HL-60 (cell line): Measurements from ENCODE around the gene EYA4.

Experiments used
- DNase-seq, 2 experiments: peaks; one replicate each; pipeline ENCODE4 v3.0.0-alpha.2; 2010 to 2020; ENCODE audit warnings: low read depth in 1 of 2, low spot score in 1 of 2
- H3K27ac ChIP-seq: fragments of 250-450 bp; sonication (Bioruptor Pico); replicated peaks from 2 replicates; pipeline ENCODE4 v1.5.1; 2020; ENCODE audit warnings: mild to moderate bottlenecking, moderate library complexity
- H3K27me3 ChIP-seq: fragments of 250-450 bp; sonication (Bioruptor Pico); 2 replicates; pipeline ENCODE4 v1.5.1; 2021; ENCODE audit warnings: mild to moderate bottlenecking, moderate library complexity; ENCODE audit not compliant: insufficient read depth, poor library complexity, severe bottlenecking
- H3K4me3 ChIP-seq: replicated peaks from 2 replicates; pipeline ENCODE4 v1.5.1; 2011; ENCODE audit warnings: mild to moderate bottlenecking, control low read depth, low read length; ENCODE audit not compliant: insufficient read depth
- GABPA ChIP-seq: IDR thresholded peaks from 2 replicates; pipeline ENCODE4 v1.6.1; 2012; ENCODE audit warnings: low read depth
- POLR2AphosphoS5 ChIP-seq: IDR thresholded peaks from 2 replicates; pipeline ENCODE4 v1.6.1; 2012; ENCODE audit warnings: low read depth
- SPI1 ChIP-seq: IDR thresholded peaks from 2 replicates; pipeline ENCODE4 v1.6.1; 2012; ENCODE audit warnings: low read depth, mild to moderate bottlenecking, borderline replicate concordance
- TF ChIP-seq, protein P1 (sequence below): IDR thresholded peaks from one replicate; pipeline ENCODE4 v1.5.1; 2011; ENCODE audit warnings: low read length, control low read depth, inconsistent platforms; ENCODE audit not compliant: insufficient read depth
- TF ChIP-seq, protein P2 (sequence below): IDR thresholded peaks from 2 replicates; pipeline ENCODE4 v1.6.1; 2012; ENCODE audit warnings: low read depth; ENCODE audit not compliant: insufficient replicate concordance

EYA4 gene

DNA sequence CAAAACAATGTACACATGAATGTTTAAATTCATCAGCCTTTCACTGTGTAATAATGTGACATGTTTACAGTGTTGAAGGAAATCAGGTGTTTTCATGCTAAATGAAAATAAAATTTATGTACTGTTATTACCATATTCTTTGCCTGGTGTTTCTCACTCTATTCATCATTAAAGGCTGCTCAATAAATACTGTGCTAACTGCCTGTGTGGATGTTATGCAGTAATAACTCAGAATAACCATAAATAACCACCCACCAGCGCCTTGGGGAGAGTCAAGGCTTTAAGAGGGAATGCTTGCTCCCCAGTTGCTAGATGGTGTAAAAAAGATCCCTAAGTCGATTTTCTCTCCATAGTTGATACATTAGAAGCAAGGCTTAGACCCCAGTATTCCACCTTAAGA lies 299.9 kb downstream of the EYA4 start:
- no peak overlapping the region for H3K4me3 ChIP-seq
- no peak overlapping the region for H3K27ac ChIP-seq
- H3K27me3 ChIP-seq, result no peaks in the 10 kb centered on the region
- TF ChIP-seq, protein P1, sequence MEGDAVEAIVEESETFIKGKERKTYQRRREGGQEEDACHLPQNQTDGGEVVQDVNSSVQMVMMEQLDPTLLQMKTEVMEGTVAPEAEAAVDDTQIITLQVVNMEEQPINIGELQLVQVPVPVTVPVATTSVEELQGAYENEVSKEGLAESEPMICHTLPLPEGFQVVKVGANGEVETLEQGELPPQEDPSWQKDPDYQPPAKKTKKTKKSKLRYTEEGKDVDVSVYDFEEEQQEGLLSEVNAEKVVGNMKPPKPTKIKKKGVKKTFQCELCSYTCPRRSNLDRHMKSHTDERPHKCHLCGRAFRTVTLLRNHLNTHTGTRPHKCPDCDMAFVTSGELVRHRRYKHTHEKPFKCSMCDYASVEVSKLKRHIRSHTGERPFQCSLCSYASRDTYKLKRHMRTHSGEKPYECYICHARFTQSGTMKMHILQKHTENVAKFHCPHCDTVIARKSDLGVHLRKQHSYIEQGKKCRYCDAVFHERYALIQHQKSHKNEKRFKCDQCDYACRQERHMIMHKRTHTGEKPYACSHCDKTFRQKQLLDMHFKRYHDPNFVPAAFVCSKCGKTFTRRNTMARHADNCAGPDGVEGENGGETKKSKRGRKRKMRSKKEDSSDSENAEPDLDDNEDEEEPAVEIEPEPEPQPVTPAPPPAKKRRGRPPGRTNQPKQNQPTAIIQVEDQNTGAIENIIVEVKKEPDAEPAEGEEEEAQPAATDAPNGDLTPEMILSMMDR, result no peak
- TF ChIP-seq GABPA, result no peak
- TF ChIP-seq, protein P2, sequence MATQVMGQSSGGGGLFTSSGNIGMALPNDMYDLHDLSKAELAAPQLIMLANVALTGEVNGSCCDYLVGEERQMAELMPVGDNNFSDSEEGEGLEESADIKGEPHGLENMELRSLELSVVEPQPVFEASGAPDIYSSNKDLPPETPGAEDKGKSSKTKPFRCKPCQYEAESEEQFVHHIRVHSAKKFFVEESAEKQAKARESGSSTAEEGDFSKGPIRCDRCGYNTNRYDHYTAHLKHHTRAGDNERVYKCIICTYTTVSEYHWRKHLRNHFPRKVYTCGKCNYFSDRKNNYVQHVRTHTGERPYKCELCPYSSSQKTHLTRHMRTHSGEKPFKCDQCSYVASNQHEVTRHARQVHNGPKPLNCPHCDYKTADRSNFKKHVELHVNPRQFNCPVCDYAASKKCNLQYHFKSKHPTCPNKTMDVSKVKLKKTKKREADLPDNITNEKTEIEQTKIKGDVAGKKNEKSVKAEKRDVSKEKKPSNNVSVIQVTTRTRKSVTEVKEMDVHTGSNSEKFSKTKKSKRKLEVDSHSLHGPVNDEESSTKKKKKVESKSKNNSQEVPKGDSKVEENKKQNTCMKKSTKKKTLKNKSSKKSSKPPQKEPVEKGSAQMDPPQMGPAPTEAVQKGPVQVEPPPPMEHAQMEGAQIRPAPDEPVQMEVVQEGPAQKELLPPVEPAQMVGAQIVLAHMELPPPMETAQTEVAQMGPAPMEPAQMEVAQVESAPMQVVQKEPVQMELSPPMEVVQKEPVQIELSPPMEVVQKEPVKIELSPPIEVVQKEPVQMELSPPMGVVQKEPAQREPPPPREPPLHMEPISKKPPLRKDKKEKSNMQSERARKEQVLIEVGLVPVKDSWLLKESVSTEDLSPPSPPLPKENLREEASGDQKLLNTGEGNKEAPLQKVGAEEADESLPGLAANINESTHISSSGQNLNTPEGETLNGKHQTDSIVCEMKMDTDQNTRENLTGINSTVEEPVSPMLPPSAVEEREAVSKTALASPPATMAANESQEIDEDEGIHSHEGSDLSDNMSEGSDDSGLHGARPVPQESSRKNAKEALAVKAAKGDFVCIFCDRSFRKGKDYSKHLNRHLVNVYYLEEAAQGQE, result no peak
- TF ChIP-seq SPI1, result no peak
- TF ChIP-seq POLR2AphosphoS5, result no peak
- no peak for DNase-seq

DNA sequence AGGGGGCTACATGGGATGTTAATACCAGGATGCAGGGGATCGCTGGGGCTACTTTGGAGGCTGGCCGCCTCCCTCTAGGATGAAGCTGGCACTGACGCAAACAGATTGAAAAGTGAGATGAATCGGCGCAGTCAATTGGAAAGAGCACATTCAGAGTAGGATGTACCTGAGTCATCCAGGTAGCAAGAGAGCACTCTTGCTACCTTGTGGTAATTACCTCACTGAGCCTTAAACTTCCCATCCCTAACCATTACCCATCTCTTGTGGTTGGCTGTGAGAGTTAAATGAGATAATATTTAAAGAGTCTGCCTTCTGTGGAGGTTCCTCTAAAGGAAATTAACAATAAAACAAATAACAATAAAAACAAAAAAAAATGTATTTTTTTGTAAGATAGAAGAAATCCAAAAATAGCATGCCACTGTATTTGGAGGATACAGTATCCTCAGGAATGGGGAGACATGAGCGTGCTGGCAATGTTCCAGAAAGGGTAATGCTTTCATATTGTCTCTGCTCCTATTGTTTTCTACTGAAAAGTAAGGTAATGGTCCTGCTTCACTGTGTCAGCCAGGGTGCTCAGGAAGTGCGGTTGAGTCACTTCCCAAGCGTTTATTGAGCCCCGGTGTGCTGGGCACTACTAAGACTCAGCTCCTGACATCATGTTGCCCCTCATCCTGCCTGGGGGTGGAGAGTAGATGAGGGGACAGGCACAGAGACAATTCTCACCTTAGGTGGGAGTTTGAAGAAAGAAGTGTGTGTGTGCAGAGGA lies 301.1 kb downstream of the EYA4 start:
- Histone ChIP-seq H3K27ac (no peak overlapping the region), H3K27me3 (no peaks in the 10 kb centered on the region), H3K4me3 (no peak overlapping the region)
- TF ChIP-seq, protein P1, result no peak
- TF ChIP-seq GABPA (no peak), SPI1 (no peak), POLR2AphosphoS5 (no peak)
- TF ChIP-seq, protein P2, result no peak
- no peak for DNase-seq

DNA sequence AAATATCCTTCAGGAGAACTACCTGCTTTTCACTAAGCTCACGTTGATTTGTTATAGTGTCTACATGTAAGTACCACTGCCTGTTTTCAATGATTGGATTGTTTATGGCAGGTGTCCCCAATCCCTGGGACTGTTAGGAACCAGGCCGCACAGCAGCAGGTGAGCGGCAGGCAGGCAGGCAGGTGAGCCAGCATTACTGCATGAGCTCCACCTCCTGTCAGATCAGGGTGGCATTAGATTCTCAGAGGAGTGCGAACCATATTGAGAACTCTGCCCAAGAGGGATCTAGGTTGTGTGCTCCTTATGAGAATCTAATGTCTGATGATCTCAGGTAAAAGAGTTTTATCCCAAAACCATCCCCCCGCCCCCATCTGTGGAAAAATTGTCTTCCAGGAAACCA lies 303.3 kb downstream of the EYA4 start:
- H3K27ac ChIP-seq, result no peak overlapping the region
- H3K4me3 ChIP-seq, result no peak overlapping the region
- no peaks in the 10 kb centered on the region for H3K27me3 ChIP-seq
- no peak for DNase-seq
- TF ChIP-seq POLR2AphosphoS5 (no peak), GABPA (no peak), SPI1 (no peak)
- TF ChIP-seq, protein P1, result no peak
- TF ChIP-seq, protein P2, result no peak
